Skeletal muscle satellite cell (primary cell): ENCODE data around the gene LCN2.

ENCODE experiments used
- H3K27me3 ChIP-seq: 2 replicates; pipeline ENCODE4 v1.7.0; 2013; ENCODE audit warnings: low read length; ENCODE audit not compliant: control insufficient read depth, insufficient read depth
- H3K36me3 ChIP-seq: 2 replicates; pipeline ENCODE4 v1.7.0; 2013; ENCODE audit warnings: mild to moderate bottlenecking, control low read depth, low read length; ENCODE audit not compliant: insufficient read depth
- H3K4me1 ChIP-seq: 2 replicates; pipeline ENCODE4 v1.7.0; 2013; ENCODE audit warnings: low read length; ENCODE audit not compliant: control insufficient read depth, insufficient read depth
- H3K4me2 ChIP-seq: 2 replicates; pipeline ENCODE4 v1.7.0; 2013; ENCODE audit warnings: mild to moderate bottlenecking, low read length
- H3K4me3 ChIP-seq: 2 replicates; pipeline ENCODE4 v1.7.0; 2013; ENCODE audit warnings: low read length
- H3K9ac ChIP-seq: 2 replicates; pipeline ENCODE4 v1.7.0; 2013; ENCODE audit warnings: mild to moderate bottlenecking, low read depth, low read length, moderate library complexity
- H3K9me3 ChIP-seq: replicated peaks from 2 replicates; pipeline ENCODE4 v1.7.0; 2013; ENCODE audit warnings: mild to moderate bottlenecking, control low read depth, low read length

Gene LCN2

DNA sequence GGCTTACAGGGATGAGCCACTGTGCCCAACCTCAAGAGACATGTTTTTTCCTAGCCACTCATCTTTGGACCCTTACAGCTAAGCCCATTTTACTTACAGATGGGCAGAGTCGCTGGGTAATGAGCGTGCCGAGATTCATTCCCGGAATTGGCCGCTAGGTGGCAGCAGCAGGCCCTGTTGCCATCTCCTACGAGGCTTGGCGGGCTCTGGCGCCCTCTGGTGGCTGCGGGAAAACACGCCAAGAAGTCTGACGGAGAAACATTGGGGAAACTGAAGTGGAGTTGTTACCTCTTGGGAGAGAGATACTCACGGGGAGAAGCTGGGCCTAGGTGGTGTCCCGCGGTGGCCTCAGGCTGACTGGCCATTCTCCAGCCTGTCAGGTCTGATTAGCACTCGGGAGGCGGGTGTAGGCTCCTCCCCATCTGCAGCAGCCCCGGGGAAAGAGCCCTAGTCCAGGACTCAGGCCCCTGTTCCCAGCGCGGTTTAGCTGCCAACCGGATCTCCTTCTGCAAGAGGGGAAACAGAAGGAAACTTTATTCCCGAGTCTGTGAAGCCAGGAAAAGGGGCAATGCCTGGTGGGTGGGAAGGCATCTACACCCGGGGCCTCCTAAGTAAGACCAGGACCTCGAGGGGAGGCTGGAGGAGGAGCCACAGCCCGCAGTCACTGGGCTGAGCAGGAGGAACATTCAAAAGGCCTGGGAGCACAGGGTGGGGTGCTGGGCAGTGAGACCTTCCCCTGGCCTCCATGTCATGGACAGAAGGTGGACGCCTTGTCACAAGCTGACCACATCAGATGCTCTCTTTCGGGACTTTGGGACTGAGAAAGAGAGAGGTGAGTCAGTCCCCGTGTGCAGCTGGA lies 31.4 kb upstream of the LCN2 start:
- Histone ChIP-seq H3K4me1 (no peaks in the 10 kb centered on the region), H3K4me2 (no peak overlapping the region), H3K27me3 (no peaks in the 10 kb centered on the region), H3K4me3 (no peak overlapping the region), H3K36me3 (peaks cover 12% of the 10 kb centered on the region), H3K9me3 (no peaks in the 10 kb centered on the region), H3K9ac (no peak overlapping the region)

- no peaks in the 10 kb centered on the region for H3K27me3 ChIP-seq
- no peaks in the 10 kb centered on the region for H3K9me3 ChIP-seq
- H3K4me3 ChIP-seq = no peak overlapping the region
- no peaks in the 10 kb centered on the region for H3K4me1 ChIP-seq
- no peak overlapping the region for H3K4me2 ChIP-seq
- H3K9ac ChIP-seq = no peak overlapping the region
- H3K36me3 ChIP-seq = peaks cover 15% of the 10 kb centered on the region
Measured at GRCh38 chr9:128118472-128118857, 30.8 kb upstream of the LCN2 start.

- no peak overlapping the region for H3K4me2 ChIP-seq
- H3K4me1 ChIP-seq = no peaks in the 10 kb centered on the region
- no peak overlapping the region for H3K9ac ChIP-seq
- H3K36me3 ChIP-seq = peaks cover 17% of the 10 kb centered on the region
- H3K27me3 ChIP-seq = no peaks in the 10 kb centered on the region
- no peak overlapping the region for H3K4me3 ChIP-seq
- H3K9me3 ChIP-seq = no peaks in the 10 kb centered on the region
Measured at GRCh38 chr9:128118971-128119665, 30.1 kb upstream of the LCN2 start.

GRCh38 chr9:128120061-128120740 lies 29.1 kb upstream of the LCN2 start:
- H3K4me2 ChIP-seq = no peak overlapping the region
- H3K9ac ChIP-seq = no peak overlapping the region
- H3K4me3 ChIP-seq = no peak overlapping the region
- no peaks in the 10 kb centered on the region for H3K4me1 ChIP-seq
- H3K9me3 ChIP-seq = no peaks in the 10 kb centered on the region
- no peaks in the 10 kb centered on the region for H3K27me3 ChIP-seq
- peaks cover 25% of the 10 kb centered on the region for H3K36me3 ChIP-seq

DNA sequence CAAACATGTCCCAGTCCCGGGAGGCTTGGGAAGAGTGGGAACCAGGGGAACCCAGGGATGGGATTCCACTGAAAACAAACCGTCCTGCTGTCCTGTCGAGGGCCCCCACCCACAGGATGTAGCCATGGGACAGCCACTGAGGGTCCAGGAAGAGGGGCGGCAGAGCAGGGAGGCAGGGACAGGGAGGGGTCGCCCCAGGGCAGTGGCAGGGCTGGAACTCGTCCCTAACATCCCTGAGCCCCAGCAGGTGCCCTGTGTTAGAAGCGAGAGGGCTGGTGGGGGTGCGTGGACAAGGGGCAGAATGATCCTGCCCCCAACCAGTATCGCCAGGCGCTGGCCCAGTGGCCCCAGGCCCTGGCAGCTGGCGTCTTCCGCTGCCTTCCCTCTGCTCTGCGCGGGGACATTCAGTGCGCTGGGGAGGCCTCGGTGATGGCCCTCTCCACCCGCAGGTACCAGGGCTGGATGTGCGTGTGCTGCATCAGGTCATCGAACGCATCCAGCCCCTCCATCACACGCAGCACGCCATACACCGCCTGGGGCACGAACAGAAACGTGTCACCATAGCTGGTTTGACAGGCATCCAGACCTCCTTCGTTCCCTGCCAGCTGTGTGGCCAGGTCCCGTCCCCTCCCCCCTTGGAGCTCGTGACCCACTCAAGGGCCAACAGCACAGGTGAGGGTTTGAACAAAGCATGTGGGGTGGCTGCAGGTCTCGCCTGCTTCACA lies 28.4 kb upstream of the LCN2 start:
- peaks cover 5% of the 10 kb centered on the region for H3K4me1 ChIP-seq
- H3K9ac ChIP-seq = no peak overlapping the region
- H3K4me3 ChIP-seq = no peak overlapping the region
- H3K4me2 ChIP-seq = no peak overlapping the region
- H3K36me3 ChIP-seq = peaks cover 25% of the 10 kb centered on the region
- no peaks in the 10 kb centered on the region for H3K9me3 ChIP-seq
- no peaks in the 10 kb centered on the region for H3K27me3 ChIP-seq

DNA sequence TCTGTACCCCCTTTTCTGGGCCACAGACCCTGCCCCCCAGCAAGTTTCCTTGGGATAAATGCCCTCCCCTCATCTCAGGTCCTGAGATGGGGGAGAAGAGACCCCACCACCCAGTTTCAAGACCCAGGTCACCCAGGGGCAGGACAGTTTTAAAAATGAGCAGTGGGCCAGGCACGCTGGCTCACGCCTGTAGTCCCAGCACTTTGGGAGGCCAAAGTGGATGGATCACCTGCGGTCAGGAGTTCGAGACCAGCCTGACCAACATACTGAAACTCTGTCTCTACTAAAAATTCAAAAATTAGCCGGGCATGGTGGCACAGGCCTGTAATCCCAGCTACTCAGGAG lies 27.8 kb upstream of the LCN2 start:
- H3K9me3 ChIP-seq = no peaks in the 10 kb centered on the region
- H3K27me3 ChIP-seq = no peaks in the 10 kb centered on the region
- peaks cover 9% of the 10 kb centered on the region for H3K4me1 ChIP-seq
- H3K9ac ChIP-seq = no peak overlapping the region
- no peak overlapping the region for H3K4me3 ChIP-seq
- no peak overlapping the region for H3K4me2 ChIP-seq
- H3K36me3 ChIP-seq = peaks cover 25% of the 10 kb centered on the region

GRCh38 chr9:128121924-128122808 lies 27.1 kb upstream of the LCN2 start:
- H3K9ac ChIP-seq = no peak overlapping the region
- H3K36me3 ChIP-seq = peaks cover 25% of the 10 kb centered on the region
- no peaks in the 10 kb centered on the region for H3K9me3 ChIP-seq
- peaks cover 9% of the 10 kb centered on the region for H3K4me1 ChIP-seq
- H3K4me2 ChIP-seq = no peak overlapping the region
- H3K27me3 ChIP-seq = no peaks in the 10 kb centered on the region
- no peak overlapping the region for H3K4me3 ChIP-seq

GRCh38 chr9:128122809-128123175 lies 26.5 kb upstream of the LCN2 start:
- H3K4me3 ChIP-seq = no peak overlapping the region
- H3K4me1 ChIP-seq = peaks cover 9% of the 10 kb centered on the region
- no peak overlapping the region for H3K4me2 ChIP-seq
- H3K9me3 ChIP-seq = no peaks in the 10 kb centered on the region
- no peaks in the 10 kb centered on the region for H3K27me3 ChIP-seq
- peaks cover 25% of the 10 kb centered on the region for H3K36me3 ChIP-seq
- H3K9ac ChIP-seq = no peak overlapping the region

GRCh38 chr9:128123451-128124080 lies 25.7 kb upstream of the LCN2 start:
- no peaks in the 10 kb centered on the region for H3K27me3 ChIP-seq
- no peak overlapping the region for H3K4me2 ChIP-seq
- no peak overlapping the region for H3K9ac ChIP-seq
- H3K4me1 ChIP-seq = peaks cover 9% of the 10 kb centered on the region
- H3K36me3 ChIP-seq = peaks cover 25% of the 10 kb centered on the region
- H3K9me3 ChIP-seq = no peaks in the 10 kb centered on the region
- no peak overlapping the region for H3K4me3 ChIP-seq

GRCh38 chr9:128124451-128124850 lies 24.8 kb upstream of the LCN2 start:
- H3K9me3 ChIP-seq = no peaks in the 10 kb centered on the region
- H3K9ac ChIP-seq = no peak overlapping the region
- H3K4me2 ChIP-seq = no peak overlapping the region
- H3K27me3 ChIP-seq = no peaks in the 10 kb centered on the region
- H3K4me3 ChIP-seq = no peak overlapping the region
- H3K36me3 ChIP-seq = peaks cover 25% of the 10 kb centered on the region
- H3K4me1 ChIP-seq = peaks cover 15% of the 10 kb centered on the region
